DND-41 (cell line): Measurements from ENCODE around the gene KNG1.

Experiments
- ATAC-seq: fragments of 200-7000 bp; cut with Tn5 transposase; 3 replicates; pipeline ENCODE4 v1.9.1; 2021; ENCODE audit warnings: low read depth; ENCODE audit not compliant: insufficient read depth
- DNase-seq: peaks from one replicate; pipeline ENCODE4 v3.0.0-alpha.2; 2020
- H2AFZ ChIP-seq: 2 replicates; pipeline ENCODE4 v1.6.0; 2012; ENCODE audit warnings: low read depth, low read length
- H3K27ac ChIP-seq: 2 replicates; pipeline ENCODE4 v1.5.1; 2012; ENCODE audit warnings: low read length, inconsistent platforms
- H3K27me3 ChIP-seq: fragments of 200-600 bp; sonication (generic); 2 replicates; pipeline ENCODE4 v1.6.0; 2012; ENCODE audit warnings: low read length, mild to moderate bottlenecking, inconsistent platforms; ENCODE audit not compliant: insufficient read depth, poor library complexity
- H3K36me3 ChIP-seq: 2 replicates; pipeline ENCODE4 v1.5.1; 2012; ENCODE audit warnings: low read length, inconsistent platforms; ENCODE audit not compliant: insufficient read depth
- H3K4me1 ChIP-seq: 2 replicates; pipeline ENCODE4 v1.5.1; 2012; ENCODE audit warnings: mild to moderate bottlenecking, low read length; ENCODE audit not compliant: insufficient read depth
- H3K4me2 ChIP-seq: 2 replicates; pipeline ENCODE4 v1.6.0; 2012; ENCODE audit warnings: mild to moderate bottlenecking, moderate library complexity, low read length, inconsistent platforms; ENCODE audit not compliant: insufficient read depth
- H3K4me3 ChIP-seq, 2 experiments: fragments of 200-600 bp in 1 of 2; shearing (Covaris generic) in 1 of 2; 2 replicates each; pipeline ENCODE4 v1.5.1; 2012 to 2016; ENCODE audit warnings: inconsistent platforms in 2 of 2, low read length in 2 of 2, mild to moderate bottlenecking in 2 of 2, low read depth in 1 of 2, moderate library complexity in 1 of 2
- H3K79me2 ChIP-seq: 2 replicates; pipeline ENCODE4 v1.6.0; 2012; ENCODE audit warnings: low read length, inconsistent platforms; ENCODE audit not compliant: insufficient read depth
- H3K9ac ChIP-seq: 2 replicates; pipeline ENCODE4 v1.6.0; 2012; ENCODE audit warnings: low read depth, mild to moderate bottlenecking, inconsistent platforms, low read length, moderate library complexity
- H3K9me3 ChIP-seq: 2 replicates; pipeline ENCODE4 v1.5.1; 2012; ENCODE audit warnings: low read length, moderate library complexity, mild to moderate bottlenecking, inconsistent platforms; ENCODE audit not compliant: insufficient read depth, severe bottlenecking
- H4K20me1 ChIP-seq: 2 replicates; pipeline ENCODE4 v1.6.0; 2012; ENCODE audit warnings: low read length; ENCODE audit not compliant: insufficient read depth
- EZH2 ChIP-seq: IDR thresholded peaks from 3 replicates; pipeline ENCODE4 v1.6.1; 2012; ENCODE audit warnings: borderline replicate concordance, low read depth, mild to moderate bottlenecking, moderate library complexity, low read length, inconsistent platforms; ENCODE audit not compliant: severe bottlenecking
- TF ChIP-seq, protein P1 (sequence below): IDR thresholded peaks from 2 replicates; pipeline ENCODE4 v1.5.1; 2012; ENCODE audit warnings: borderline replicate concordance, low read length, moderate library complexity, mild to moderate bottlenecking; ENCODE audit not compliant: poor library complexity, severe bottlenecking; ENCODE audit errors: extremely low read depth

Gene KNG1

DNA sequence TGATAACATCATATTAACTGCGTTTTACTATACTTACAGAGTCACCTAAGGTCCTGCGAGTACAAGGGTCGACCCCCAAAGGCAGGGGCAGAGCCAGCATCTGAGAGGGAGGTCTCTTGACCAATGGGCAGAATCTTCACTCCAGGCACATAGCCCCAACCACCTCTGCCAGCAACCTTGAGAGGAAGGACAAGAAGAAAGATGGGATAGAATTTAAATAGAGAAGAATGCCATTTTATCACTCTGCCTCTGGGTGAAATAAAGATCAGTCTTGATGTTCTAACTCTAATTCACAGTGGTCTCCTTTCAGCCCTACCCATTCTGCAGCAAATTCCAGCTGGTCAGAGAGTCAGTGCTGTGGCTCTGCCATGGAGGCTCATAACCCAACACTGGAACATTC, 26.5 kb downstream of the KNG1 start:
- H3K36me3 ChIP-seq, result no peaks in the 10 kb centered on the region
- no peaks in the 10 kb centered on the region for H4K20me1 ChIP-seq
- no peak for ATAC-seq
- H3K9ac ChIP-seq, result no peak overlapping the region
- H2AFZ ChIP-seq, result no peak overlapping the region
- no peaks in the 10 kb centered on the region for H3K9me3 ChIP-seq
- DNase-seq, result no peak
- TF ChIP-seq, protein P1, sequence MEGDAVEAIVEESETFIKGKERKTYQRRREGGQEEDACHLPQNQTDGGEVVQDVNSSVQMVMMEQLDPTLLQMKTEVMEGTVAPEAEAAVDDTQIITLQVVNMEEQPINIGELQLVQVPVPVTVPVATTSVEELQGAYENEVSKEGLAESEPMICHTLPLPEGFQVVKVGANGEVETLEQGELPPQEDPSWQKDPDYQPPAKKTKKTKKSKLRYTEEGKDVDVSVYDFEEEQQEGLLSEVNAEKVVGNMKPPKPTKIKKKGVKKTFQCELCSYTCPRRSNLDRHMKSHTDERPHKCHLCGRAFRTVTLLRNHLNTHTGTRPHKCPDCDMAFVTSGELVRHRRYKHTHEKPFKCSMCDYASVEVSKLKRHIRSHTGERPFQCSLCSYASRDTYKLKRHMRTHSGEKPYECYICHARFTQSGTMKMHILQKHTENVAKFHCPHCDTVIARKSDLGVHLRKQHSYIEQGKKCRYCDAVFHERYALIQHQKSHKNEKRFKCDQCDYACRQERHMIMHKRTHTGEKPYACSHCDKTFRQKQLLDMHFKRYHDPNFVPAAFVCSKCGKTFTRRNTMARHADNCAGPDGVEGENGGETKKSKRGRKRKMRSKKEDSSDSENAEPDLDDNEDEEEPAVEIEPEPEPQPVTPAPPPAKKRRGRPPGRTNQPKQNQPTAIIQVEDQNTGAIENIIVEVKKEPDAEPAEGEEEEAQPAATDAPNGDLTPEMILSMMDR, result no peak
- no peak for TF ChIP-seq EZH2
- H3K4me2 ChIP-seq, result no peak overlapping the region
- H3K27me3 ChIP-seq, result peaks cover 5% of the 10 kb centered on the region
- no peak overlapping the region for H3K27ac ChIP-seq
- H3K4me3 ChIP-seq, result no peak overlapping the region
- no peaks in the 10 kb centered on the region for H3K4me1 ChIP-seq
- H3K79me2 ChIP-seq, result no peaks in the 10 kb centered on the region

DNA sequence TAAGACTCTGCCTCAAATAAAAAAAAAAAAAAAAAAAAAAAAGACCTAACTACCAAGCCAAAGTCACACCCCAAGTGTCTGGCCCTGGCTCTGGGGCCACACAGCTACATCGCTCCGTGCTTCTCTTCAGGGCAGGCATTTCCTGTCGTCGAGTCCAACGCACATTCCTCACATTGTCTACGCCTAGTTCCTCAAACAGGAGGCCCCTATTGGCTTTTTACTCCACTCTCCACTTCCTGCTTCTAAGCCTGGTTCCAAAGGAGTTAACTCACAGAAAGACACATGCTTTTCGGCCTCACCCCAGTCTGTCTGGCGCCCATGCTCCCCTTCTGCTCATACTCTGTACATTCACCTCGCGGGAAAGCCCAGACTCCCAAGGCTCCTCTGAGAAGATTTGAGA, 28.8 kb downstream of the KNG1 start:
- no peak for TF ChIP-seq EZH2
- TF ChIP-seq, protein P1, result no peak
- H3K9ac ChIP-seq, result no peak overlapping the region
- peaks cover 5% of the 10 kb centered on the region for H3K27me3 ChIP-seq
- H3K4me3 ChIP-seq, result no peak overlapping the region
- no peaks in the 10 kb centered on the region for H3K79me2 ChIP-seq
- DNase-seq (peak; percentile 12), ATAC-seq (0 out of 3 replicates have a peak, but pooled peaks have one; percentile 39)
- no peaks in the 10 kb centered on the region for H3K36me3 ChIP-seq
- H3K4me1 ChIP-seq, result no peaks in the 10 kb centered on the region
- H4K20me1 ChIP-seq, result no peaks in the 10 kb centered on the region
- H3K27ac ChIP-seq, result no peak overlapping the region
- H2AFZ ChIP-seq, result no peak overlapping the region
- H3K9me3 ChIP-seq, result no peaks in the 10 kb centered on the region
- H3K4me2 ChIP-seq, result no peak overlapping the region

DNA sequence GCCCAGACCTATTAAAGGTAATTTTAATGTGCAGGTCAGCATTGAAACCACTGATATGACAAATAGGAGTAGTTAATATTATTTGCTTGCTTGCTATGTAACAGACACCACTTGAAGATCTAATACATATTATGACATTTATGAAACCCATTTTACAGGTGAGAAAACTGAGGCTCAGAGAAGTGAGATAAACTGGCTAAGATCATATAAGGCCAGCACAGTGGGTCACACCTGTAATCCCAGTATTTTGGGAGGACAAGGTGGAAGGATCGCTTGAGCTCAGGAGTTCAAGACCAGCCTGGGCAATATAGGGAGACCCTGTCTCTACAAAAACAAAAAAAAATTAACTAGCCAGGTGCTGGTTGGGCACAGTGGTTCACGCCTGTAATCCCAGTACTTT, 33.2 kb downstream of the KNG1 start:
- Histone ChIP-seq H3K4me2 (no peak overlapping the region), H3K4me1 (no peaks in the 10 kb centered on the region), H2AFZ (no peak overlapping the region), H3K79me2 (no peaks in the 10 kb centered on the region), H3K9ac (no peak overlapping the region), H4K20me1 (no peaks in the 10 kb centered on the region), H3K36me3 (no peaks in the 10 kb centered on the region), H3K27me3 (peaks cover 3% of the 10 kb centered on the region), H3K4me3 (no peak overlapping the region), H3K9me3 (no peaks in the 10 kb centered on the region), H3K27ac (no peak overlapping the region)
- DNase-seq (no peak), ATAC-seq (no peak)
- no peak for TF ChIP-seq EZH2
- TF ChIP-seq, protein P1, result no peak

DNA sequence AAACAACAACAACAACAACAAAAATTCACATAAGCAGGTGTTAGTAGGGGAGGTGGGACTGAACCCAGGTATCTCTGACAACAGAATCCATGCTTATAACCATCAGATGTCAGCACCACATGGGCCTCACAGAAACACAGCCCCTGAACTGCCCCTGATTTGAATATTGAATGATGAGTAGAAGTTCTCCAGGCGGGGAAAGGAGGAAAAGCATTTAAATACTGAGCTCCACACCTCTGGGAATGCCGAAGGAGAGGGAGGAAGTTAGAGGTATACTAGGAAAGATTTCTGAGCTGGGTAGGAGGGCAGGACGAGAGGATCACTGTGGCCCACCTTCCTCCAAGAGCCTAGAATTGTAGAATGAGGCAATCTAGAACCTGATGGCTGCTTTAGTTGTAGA, 34.3 kb downstream of the KNG1 start:
- H3K27me3 ChIP-seq, result peaks cover 9% of the 10 kb centered on the region
- H3K27ac ChIP-seq, result no peak overlapping the region
- no peaks in the 10 kb centered on the region for H4K20me1 ChIP-seq
- no peaks in the 10 kb centered on the region for H3K36me3 ChIP-seq
- DNase-seq (no peak), ATAC-seq (no peak)
- no peaks in the 10 kb centered on the region for H3K4me1 ChIP-seq
- no peak overlapping the region for H3K4me2 ChIP-seq
- no peaks in the 10 kb centered on the region for H3K79me2 ChIP-seq
- no peak overlapping the region for H3K9ac ChIP-seq
- H3K4me3 ChIP-seq, result no peak overlapping the region
- no peak overlapping the region for H2AFZ ChIP-seq
- TF ChIP-seq, protein P1, result no peak
- TF ChIP-seq EZH2, result no peak
- no peaks in the 10 kb centered on the region for H3K9me3 ChIP-seq
